Prostate gland (tissue), 2 donors: ENCODE results near the gene DOCK7.

Source experiments
- POLR2AphosphoS5 ChIP-seq: sonication (generic); formaldehyde crosslinking; IDR thresholded peaks from one replicate; pipeline ENCODE4 v1.6.1; 2017; ENCODE audit warnings: antibody characterized with exemption
- TF ChIP-seq, protein P1 (sequence below), 4 experiments: fragments of 200-600 bp in 2 of 4; fragments of 450-650 bp in 2 of 4; sonication (generic) in 2 of 4; IDR thresholded peaks; 1 replicate in 3 of 4; 2 replicates in 1 of 4; pipeline ENCODE4 v1.5.1; 2016 to 2019; ENCODE audit warnings: antibody characterized with exemption in 4 of 4, mild to moderate bottlenecking in 2 of 4, moderate library complexity in 2 of 4

DNA sequence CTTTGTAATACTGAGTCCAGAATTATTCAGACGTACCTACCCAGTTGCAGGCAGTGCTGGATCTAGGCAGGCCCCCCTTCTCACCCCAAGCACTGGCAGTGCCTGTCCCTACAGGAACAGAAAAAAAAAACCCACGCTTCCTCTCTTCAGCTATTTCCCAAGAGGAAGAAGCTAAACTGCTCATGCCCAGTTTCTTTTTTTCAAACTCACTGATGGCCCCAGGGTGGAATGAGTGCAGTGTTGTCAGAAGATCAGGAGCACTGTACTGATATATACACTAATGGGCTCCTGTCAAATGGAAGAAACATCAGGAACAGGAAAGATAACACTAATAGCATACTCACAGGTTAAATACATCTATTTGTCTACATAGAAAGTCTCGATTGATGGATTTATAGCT lies 28.2 kb upstream of the DOCK7 start:
- TF ChIP-seq, protein P1, sequence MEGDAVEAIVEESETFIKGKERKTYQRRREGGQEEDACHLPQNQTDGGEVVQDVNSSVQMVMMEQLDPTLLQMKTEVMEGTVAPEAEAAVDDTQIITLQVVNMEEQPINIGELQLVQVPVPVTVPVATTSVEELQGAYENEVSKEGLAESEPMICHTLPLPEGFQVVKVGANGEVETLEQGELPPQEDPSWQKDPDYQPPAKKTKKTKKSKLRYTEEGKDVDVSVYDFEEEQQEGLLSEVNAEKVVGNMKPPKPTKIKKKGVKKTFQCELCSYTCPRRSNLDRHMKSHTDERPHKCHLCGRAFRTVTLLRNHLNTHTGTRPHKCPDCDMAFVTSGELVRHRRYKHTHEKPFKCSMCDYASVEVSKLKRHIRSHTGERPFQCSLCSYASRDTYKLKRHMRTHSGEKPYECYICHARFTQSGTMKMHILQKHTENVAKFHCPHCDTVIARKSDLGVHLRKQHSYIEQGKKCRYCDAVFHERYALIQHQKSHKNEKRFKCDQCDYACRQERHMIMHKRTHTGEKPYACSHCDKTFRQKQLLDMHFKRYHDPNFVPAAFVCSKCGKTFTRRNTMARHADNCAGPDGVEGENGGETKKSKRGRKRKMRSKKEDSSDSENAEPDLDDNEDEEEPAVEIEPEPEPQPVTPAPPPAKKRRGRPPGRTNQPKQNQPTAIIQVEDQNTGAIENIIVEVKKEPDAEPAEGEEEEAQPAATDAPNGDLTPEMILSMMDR (IDR thresholded peaks at IDR 0.05), result no peak
- no peak for TF ChIP-seq POLR2AphosphoS5
